Panc1 (cell line): Measurements from ENCODE around the gene HNF1B. TPM values are rescaled to one million over a fixed set of nuclear protein-coding genes. Genes with fewer than 3 reads are reported as not detected.

Experiments used
- ATAC-seq: fragments of 200-7000 bp; cut with Tn5 transposase; 2 replicates; pipeline ENCODE4 v1.9.1; 2020; ENCODE audit warnings: mild to moderate bottlenecking, moderate library complexity
- BruUV-seq: library from RNA; stranded (reverse); fragments of 400-500 nt; replicated peaks from 2 replicates; lab custom pipeline; 2021; lab: Mats Ljungman, UMichigan
- CTCF ChIA-PET: fragments of 300-600 bp; sonication (Branson Sonifier 250); formaldehyde crosslinking; loops from one replicate; lab custom pipeline; 2022; ENCODE audit warnings: antibody characterized with exemption; lab: Charles Lee
- POLR2A ChIA-PET: fragments of 300-600 bp; sonication (Branson Sonifier 250); formaldehyde crosslinking; loops from one replicate; lab custom pipeline; 2022; ENCODE audit warnings: antibody characterized with exemption; lab: Charles Lee
- DNase-seq: peaks from one replicate; pipeline ENCODE4 v3.0.0-alpha.2; 2010; ENCODE audit warnings: low read depth, low spot score
- H3K27ac ChIP-seq: 2 replicates; pipeline ENCODE4 v1.5.1; 2011; ENCODE audit warnings: mild to moderate bottlenecking, low read length, inconsistent platforms
- H3K27me3 ChIP-seq: fragments of 200-500 bp; sonication (Bioruptor generic); 2 replicates; pipeline ENCODE4 v1.6.0; 2014; ENCODE audit warnings: low read length, inconsistent platforms; ENCODE audit not compliant: control insufficient read depth, insufficient read depth
- H3K36me3 ChIP-seq: fragments of 200-500 bp; sonication (Bioruptor generic); 2 replicates; pipeline ENCODE4 v1.5.1; 2014; ENCODE audit warnings: inconsistent platforms, mild to moderate bottlenecking, low read length, moderate library complexity; ENCODE audit not compliant: control insufficient read depth, insufficient read depth
- H3K4me1 ChIP-seq: 2 replicates; pipeline ENCODE4 v1.5.1; 2011; ENCODE audit warnings: inconsistent platforms, mild to moderate bottlenecking, low read length, moderate library complexity; ENCODE audit not compliant: control insufficient read depth, insufficient read depth
- H3K4me3 ChIP-seq, 2 experiments: 2 replicates each; pipeline ENCODE4 v1.5.1; 2011 to 2012; ENCODE audit warnings: low read depth in 2 of 2, low read length in 2 of 2, mild to moderate bottlenecking in 2 of 2, inconsistent platforms in 1 of 2, moderate library complexity in 1 of 2
- H3K9me3 ChIP-seq: fragments of 200-500 bp; sonication (Bioruptor generic); 2 replicates; pipeline ENCODE4 v1.5.1; 2014; ENCODE audit warnings: low read depth, mild to moderate bottlenecking, inconsistent platforms, low read length, moderate library complexity; ENCODE audit not compliant: control insufficient read depth, insufficient read depth
- CTCF ChIP-seq: fragments of 450-650 bp; IDR thresholded peaks from 2 replicates; pipeline ENCODE4 v1.5.1; 2017; ENCODE audit warnings: mild to moderate bottlenecking
- POLR2AphosphoS5 ChIP-seq: IDR thresholded peaks from 2 replicates; pipeline ENCODE4 v1.6.1; 2012; ENCODE audit warnings: mild to moderate bottlenecking, low read depth, low read length, moderate library complexity
- REST ChIP-seq, 2 experiments: IDR thresholded peaks; 2 replicates each; pipeline ENCODE4 v1.6.1; 2011 to 2012; ENCODE audit warnings: low read depth in 2 of 2, control low read depth in 1 of 2, low read length in 1 of 2, mild to moderate bottlenecking in 1 of 2, moderate library complexity in 1 of 2; ENCODE audit not compliant: insufficient read depth in 1 of 2
- SIN3A ChIP-seq: IDR thresholded peaks from 2 replicates; pipeline ENCODE4 v1.6.1; 2012; ENCODE audit warnings: low read depth, mild to moderate bottlenecking, low read length, moderate library complexity, borderline replicate concordance; ENCODE audit not compliant: insufficient read depth
- TCF7L2 ChIP-seq: IDR thresholded peaks from 2 replicates; pipeline ENCODE4 v1.6.1; 2011; ENCODE audit warnings: mild to moderate bottlenecking, low read depth, low read length, inconsistent platforms
- in situ Hi-C: cut with HindIII; loops from 2 replicates; pipeline ENCODE4 v1.10.0; 2016; ENCODE audit warnings: low sequenced_read_pairs, low pct_unique_long_range_greater_than_20kb
- intact Hi-C: fragments of 100-400 bp; cut with micrococcal nuclease; formaldehyde crosslinking; loops from one replicate; pipeline ENCODE4 v1.10.0; 2022; ENCODE audit not compliant: unreplicated experiment
- total RNA-seq: library from RNA; stranded (reverse); gene quantifications from one replicate; pipeline ENCODE4 v1.2.1, GENCODE V29; 2021; ENCODE audit not compliant: unreplicated experiment

HNF1B gene
- total RNA-seq, 1 experiment from 2014 or later = not detected

DNA sequence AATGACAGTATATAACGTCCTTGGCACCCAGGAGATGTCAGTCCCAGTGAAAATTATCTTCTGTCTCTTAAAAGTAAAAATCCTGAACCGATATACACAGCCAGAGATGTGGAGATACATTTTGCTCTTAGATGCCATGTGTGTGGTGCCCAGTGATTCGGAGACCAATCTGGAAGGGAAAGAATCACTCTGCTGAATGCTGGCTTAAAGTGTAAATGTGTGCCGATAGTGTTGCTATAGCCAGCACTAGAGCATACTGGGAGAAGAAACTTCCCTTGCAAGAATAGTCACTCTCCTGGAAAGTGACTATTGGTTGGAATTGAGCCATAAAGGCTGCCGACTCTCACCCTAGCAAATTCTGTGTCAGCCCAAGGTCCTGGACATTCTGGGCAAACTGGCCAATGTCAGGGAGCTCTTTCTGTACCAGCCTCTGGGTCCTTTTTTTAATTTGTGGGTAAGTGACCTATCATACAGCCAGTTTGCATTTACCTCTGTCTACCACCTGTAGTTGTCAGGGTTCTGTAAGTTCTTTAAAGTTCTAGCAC lies 44.2 kb upstream of the HNF1B start:
- TF ChIP-seq CTCF = no peak
- no peak for TF ChIP-seq POLR2AphosphoS5
- TF ChIP-seq SIN3A = no peak
- TF ChIP-seq TCF7L2 = no peak
- no peak for TF ChIP-seq REST (IDR thresholded peaks at IDR 0.05; ENCODE audit: insufficient read depth in 1 of 2, low read depth in 2 of 2, low read length in 1 of 2)
- Histone ChIP-seq H3K27ac (no peak overlapping the region), H3K4me1 (no peaks in the 10 kb centered on the region), H3K27me3 (peaks cover 5% of the 10 kb centered on the region), H3K9me3 (no peaks in the 10 kb centered on the region), H3K4me3 (no peak overlapping the region), H3K36me3 (no peaks in the 10 kb centered on the region)
- in situ Hi-C loops (no loop called here), intact Hi-C loops (no loop called here)
- ChIA-PET CTCF (interaction anchor here (1.0 kb wide), 1 partner anchor 18 kb away, joined by 3 read pairs; no protein-coding TSS in a partner anchor), POLR2A (no interaction called here)
- DNase-seq (no peak), ATAC-seq (no peak)
- no TSS peak for BruUV-seq

GRCh38 chr17:37788526-37788925 lies 43.7 kb upstream of the HNF1B start:
- Histone ChIP-seq H3K9me3 (no peaks in the 10 kb centered on the region), H3K4me1 (no peaks in the 10 kb centered on the region), H3K27ac (no peak overlapping the region), H3K36me3 (no peaks in the 10 kb centered on the region), H3K4me3 (no peak overlapping the region), H3K27me3 (peaks cover 5% of the 10 kb centered on the region)
- intact Hi-C loops = no loop called here
- ATAC-seq = no peak
- CTCF ChIA-PET = interaction anchor here (1.0 kb wide), 1 partner anchor 17 kb away, joined by 3 read pairs; no protein-coding TSS in a partner anchor
- POLR2A ChIA-PET = no interaction called here
- BruUV-seq = no TSS peak
- DNase-seq = no peak
- TF ChIP-seq POLR2AphosphoS5 (no peak), CTCF (no peak), TCF7L2 (no peak), SIN3A (no peak), REST (IDR thresholded peaks at IDR 0.05; ENCODE audit: insufficient read depth in 1 of 2, low read depth in 2 of 2, low read length in 1 of 2) (no peak)
- in situ Hi-C loops = no loop called here
